ENCODE results near the gene PPFIBP1. TPM values are rescaled to one million over a fixed set of nuclear protein-coding genes. Genes with fewer than 3 reads are reported as not detected.

The PPFIBP1 gene
- total and polyA plus RNA-seq, 9 of the 15 experiments (the other 6 are each of a cell fraction or from before 2014, with no cell fraction given) = 0.46 to 3.5 (median 1.8) TPM

- no peak for ATAC-seq
- no peak overlapping the region for H3K4me2 ChIP-seq (ENCODE audit: insufficient read depth, low read length)
- BruUV-seq (replicated peaks) = no TSS peak
- H3K9ac ChIP-seq (ENCODE audit: insufficient read depth in 1 of 2, low read depth in 2 of 2, low read length in 2 of 2) = no peak overlapping the region
- DNase-seq (ENCODE audit: extremely low read depth in 1 of 4, low spot score in 3 of 4) = no peak
- in situ Hi-C loops (cut with MboI) (no loop called here), intact Hi-C loops (cut with micrococcal nuclease) (loop anchor here (5.0 kb wide), 1 partner anchor 49 kb away; no protein-coding TSS in a partner anchor)
- POLR2A ChIA-PET = no interaction called here
- CTCF ChIA-PET (ENCODE audit: low intra/inter-chr PET ratio) = no interaction called here
- no peaks in the 10 kb centered on the region for H3K36me3 ChIP-seq (ENCODE audit: control insufficient read depth, insufficient read depth, low read length)
- H3K27ac ChIP-seq (ENCODE audit: extremely low read depth, low read depth, low read length) = no peak overlapping the region
- H4K20me1 ChIP-seq (replicated peaks; ENCODE audit: control insufficient read depth, insufficient read depth, low read length) = no peaks in the 10 kb centered on the region
- TF ChIP-seq ZNF354B (CRISPR knock-in tag; IDR thresholded peaks at IDR 0.05) (no peak), SETDB1 (IDR thresholded peaks at IDR 0.05; ENCODE audit: low read length) (no peak), GABPB2 (CRISPR knock-in tag; conservative IDR thresholded peaks at IDR 0.05) (no peak), TAL1 (IDR thresholded peaks at IDR 0.05) (no peak), ZNF212 (CRISPR knock-in tag; IDR thresholded peaks at IDR 0.05) (no peak), ZNF239 (CRISPR knock-in tag; IDR thresholded peaks at IDR 0.05) (no peak), SP2 (IDR thresholded peaks at IDR 0.05; ENCODE audit: extremely low read depth, low read depth, low read length, poor library complexity, severe bottlenecking) (no peak), NUFIP1 (IDR thresholded peaks at IDR 0.05; ENCODE audit: partially characterized antibody) (no peak), E2F8 (IDR thresholded peaks at IDR 0.05; ENCODE audit: low read depth, partially characterized antibody) (no peak), CHD1 (IDR thresholded peaks at IDR 0.05; ENCODE audit: low read length) (no peak), KDM1A (IDR thresholded peaks at IDR 0.05) (no peak), EWSR1 (IDR thresholded peaks at IDR 0.05; ENCODE audit: borderline replicate concordance, low read depth, partially characterized antibody) (no peak), CHD2 (IDR thresholded peaks at IDR 0.05; ENCODE audit: low read depth, low read length) (no peak), SIX5 (IDR thresholded peaks at IDR 0.05; ENCODE audit: borderline replicate concordance in 1 of 2, insufficient read depth in 1 of 2, low read depth in 1 of 2, low read length in 2 of 2) (no peak), ZNF57 (CRISPR knock-in tag; IDR thresholded peaks at IDR 0.05) (no peak), PTRF (tag; IDR thresholded peaks at IDR 0.05) (no peak), TAF1 (IDR thresholded peaks at IDR 0.05; ENCODE audit: control insufficient read depth, extremely low read depth, insufficient read depth, low read length, severe bottlenecking) (no peak), NR2C2 (CRISPR knock-in tag; IDR thresholded peaks at IDR 0.05) (no peak), NR2C2 (tag; IDR thresholded peaks at IDR 0.05) (no peak), ZNF282 (CRISPR knock-in tag; IDR thresholded peaks at IDR 0.05) (no peak), ZBTB26 (CRISPR knock-in tag; IDR thresholded peaks at IDR 0.05) (no peak)
- H2AFZ ChIP-seq (ENCODE audit: low read depth, low read length) = no peak overlapping the region
- H3K4me1 ChIP-seq (replicated peaks in 1 of 2; ENCODE audit: control insufficient read depth in 2 of 2, insufficient read depth in 2 of 2, low read length in 2 of 2) = no peaks in the 10 kb centered on the region
- H3K9me1 ChIP-seq (ENCODE audit: control insufficient read depth, insufficient read depth, low read length) = no peaks in the 10 kb centered on the region
- H3K79me2 ChIP-seq (ENCODE audit: control insufficient read depth, insufficient read depth, low read length) = no peaks in the 10 kb centered on the region
- no peaks in the 10 kb centered on the region for H3K9me3 ChIP-seq (replicated peaks; ENCODE audit: control insufficient read depth, insufficient read depth, low read depth, low read length)
- FAIRE-seq = no peak
- H3K4me3 ChIP-seq = no peak overlapping the region
- 0 out of 5 replicates have a peak, but pooled peaks cover 0 to 2% of the 10 kb centered on the region in 2 experiments for H3K27me3 ChIP-seq (ENCODE audit: control insufficient read depth in 2 of 2, insufficient read depth in 2 of 2, low read length in 2 of 2)
Observed at GRCh38 chr12:27653661-27654060, 129.7 kb downstream of the PPFIBP1 start.

Data from K562 (cell line).